NCI-H1417 treated with DMSO at 0.1 percent for 48 hours (cell line): ENCODE measurements around the gene SAMD7.

Experiments
- DNase-seq: peaks from one replicate; lab custom pipeline; 2025; lab: John Stamatoyannopoulos, UW

The SAMD7 gene

DNA sequence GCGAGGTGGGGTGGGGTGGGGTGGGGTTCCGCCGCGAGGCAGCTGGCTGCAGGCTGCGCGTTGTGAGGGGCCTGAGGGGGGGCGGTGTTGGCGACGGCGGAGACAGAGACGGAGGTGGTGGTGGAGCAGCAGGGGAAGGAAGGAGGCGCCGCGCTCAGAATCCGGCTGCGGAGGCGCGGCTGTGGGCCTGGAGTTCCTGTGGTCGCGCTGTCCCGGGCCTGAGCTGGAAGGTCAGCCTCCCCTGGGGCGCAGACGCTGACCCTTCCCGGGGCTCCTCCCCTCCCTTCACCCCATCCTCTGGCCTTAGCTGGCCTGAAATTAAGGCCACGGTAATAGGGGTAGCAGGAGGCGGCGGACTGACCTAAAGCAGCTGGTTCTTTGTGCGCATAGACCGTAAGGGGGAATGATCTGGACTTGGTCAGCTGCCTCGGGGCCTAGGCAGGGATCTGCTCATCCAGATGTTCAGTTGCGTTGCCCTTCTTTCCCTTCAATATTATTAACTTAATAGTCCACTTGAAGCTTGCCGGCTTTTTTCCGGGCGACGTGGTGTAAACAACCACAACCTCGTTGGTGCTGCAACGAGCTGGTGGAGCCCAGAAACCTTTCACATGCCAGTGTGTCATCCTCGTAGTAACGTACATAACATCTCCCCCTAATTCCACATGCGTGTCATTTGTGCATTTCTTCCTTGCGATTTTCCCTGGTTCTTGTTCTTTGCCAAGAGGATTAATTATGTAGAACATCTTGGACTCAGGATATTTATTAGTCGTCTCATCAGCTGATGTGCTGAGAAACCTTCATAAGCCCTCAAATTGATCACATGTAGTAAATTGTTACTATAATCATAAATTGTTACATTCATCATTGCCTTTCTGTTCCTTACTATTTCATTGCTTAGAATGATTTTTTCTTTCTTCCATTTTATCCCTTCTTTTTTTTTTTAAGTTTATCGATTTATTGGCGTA, 55.9 kb downstream of the SAMD7 start:
- peak; percentile 59 for DNase-seq

DNA sequence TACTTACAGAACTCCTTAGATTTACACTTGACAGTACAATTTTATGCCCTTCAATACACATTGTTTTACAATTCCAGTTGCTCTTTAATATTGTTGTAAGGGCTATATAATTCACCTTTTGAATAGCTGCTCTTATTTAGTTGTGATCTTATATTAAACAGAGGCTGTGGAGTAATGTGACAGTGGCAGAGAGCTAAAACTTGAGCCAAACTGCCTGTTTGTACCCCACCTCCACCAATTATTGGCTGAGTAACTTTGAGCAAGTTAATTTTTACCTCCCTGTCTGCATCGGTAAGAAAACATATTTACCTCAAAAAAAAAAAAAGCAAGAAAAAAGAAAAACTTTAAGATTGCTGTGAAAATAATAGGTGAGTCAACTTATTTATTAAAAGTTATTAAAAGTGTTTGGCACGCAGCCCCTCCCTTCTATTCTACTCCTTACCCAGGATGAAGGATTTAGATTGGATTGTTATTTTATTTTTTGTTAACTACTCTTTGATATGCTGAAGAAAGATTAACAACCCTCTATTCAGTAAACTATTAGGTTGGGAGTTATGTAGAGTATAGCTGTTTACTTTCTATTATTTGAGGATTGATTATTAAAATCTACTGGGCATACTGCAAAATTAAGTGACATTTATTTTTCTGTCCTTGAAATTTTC, 57.0 kb downstream of the SAMD7 start:
- no peak for DNase-seq

DNA sequence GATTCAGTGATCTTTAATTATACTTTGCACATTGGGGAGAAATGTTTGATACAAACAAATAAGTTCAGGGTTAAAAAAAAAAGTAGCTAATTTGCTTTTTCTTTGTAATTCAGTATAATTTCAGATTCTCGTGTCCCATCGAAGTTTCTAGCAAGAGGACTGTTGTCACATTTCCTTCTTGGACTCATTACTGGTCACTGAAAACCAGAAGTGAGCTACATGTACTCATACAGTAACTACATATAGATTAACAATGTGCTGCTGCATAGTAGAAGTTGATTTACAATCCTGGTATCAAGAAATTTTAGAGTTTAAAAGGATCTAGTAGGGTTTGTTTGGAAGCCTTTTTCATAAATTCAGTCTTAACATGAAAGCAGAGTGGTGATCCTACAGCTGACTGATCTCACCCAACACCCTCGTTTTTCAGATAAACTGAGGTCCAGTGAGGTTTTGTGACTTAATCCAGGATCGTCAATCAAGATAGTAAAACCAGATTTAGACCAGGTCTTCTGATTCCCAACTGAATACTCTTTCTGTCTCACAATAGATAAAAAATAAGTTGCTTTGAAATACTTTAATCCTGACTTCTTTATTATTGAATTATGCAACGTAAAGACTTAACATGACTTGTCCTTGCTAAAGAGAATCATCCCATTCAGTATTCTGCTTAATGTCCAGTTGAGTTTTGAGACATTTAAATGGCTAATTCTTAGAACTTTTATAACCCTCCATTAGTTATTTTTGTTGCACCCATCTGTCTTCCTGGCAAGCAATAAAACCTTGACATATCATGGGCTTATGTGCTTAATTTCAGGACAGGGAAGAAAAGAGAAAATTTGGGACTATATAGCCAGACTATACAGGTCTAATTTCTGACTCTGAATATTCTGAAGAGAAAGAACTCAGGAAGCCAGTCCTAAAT, 58.1 kb downstream of the SAMD7 start:
- DNase-seq: no peak

DNA sequence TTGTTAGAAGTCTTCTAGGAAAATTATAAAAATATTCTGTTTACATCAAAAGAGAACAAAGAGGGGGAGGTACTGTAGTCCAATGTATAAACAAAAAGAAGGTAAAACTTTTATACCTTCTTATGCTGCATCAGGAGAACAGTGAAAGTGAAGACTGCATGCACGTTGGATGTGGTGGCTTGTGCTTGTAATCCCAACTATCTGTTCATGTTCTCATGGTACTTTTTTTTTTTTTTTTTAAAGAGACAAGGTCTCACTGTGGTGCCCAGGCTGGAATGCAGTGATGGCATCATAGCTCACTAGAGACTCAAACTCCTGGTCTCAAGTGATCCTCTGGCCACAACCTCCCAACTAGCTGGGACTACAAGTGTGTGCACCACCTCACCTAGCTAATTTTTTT, 59.5 kb downstream of the SAMD7 start:
- DNase-seq: no peak

DNA sequence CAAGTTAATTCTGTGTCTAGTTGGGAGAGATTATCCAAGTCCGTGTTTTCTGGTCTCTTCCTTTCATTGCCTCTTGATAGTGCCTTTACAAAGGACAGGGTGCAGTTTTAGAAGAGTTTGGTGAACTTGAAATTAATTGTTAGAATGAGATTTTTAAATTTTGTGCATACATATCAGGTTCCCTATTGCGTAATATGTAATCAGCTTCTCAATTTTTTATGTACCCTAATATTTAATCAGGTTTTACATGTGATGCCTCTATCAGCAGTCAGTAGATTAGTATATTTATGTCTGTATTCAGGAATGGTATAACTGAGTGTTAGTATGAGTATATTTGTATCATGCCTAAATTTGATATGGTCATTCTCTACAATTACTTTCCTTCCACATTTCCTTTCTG, 60.1 kb downstream of the SAMD7 start:
- DNase-seq: no peak

DNA sequence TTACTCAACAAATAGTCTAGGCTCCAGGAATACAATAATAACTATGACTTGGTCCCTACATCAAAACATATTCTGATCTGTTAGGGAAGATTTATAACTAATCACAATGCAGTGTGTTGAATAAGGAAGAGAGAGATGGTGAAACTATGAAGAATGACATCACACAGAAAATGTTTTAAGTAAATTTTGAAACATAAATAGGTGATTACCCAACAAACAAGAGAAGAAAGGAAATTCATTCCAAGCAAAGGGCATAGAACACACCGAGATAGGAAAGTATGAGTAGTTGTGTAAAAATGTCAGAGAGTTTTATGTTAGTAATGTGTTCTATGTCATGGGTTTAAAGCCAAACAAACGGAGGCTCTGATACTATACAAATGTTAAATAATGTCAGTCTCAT, 68.7 kb downstream of the SAMD7 start:
- DNase-seq: no peak

DNA sequence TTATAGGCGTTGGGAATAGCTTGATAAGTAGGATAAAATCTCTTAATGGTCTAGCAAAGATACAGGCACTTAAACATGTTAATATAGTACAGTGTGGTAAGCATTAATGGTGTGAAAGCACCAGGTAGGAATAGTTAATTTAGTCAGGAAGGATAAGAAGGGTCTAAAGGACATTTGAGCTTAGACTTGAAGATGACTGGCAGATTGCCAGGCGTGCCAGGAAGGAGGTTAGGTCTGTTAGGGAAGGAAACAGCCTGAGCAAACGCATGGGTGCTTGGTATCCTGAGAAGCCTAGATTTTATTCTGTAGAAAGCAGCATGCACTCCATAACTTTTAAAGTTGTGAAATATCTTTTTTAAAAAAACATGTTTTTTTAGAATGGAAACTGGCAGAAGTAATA, 72.9 kb downstream of the SAMD7 start:
- DNase-seq: no peak
